Measurements from ENCODE around the gene HSF2BP. TPM values are rescaled to one million over a fixed set of nuclear protein-coding genes. Genes with fewer than 3 reads are reported as not detected.

HSF2BP gene
- total RNA-seq, 3 donors from 2014 or later = 0.32 to 0.48 (median 0.47) TPM

Small RNA genes within 50 kb of the gene (microRNA-seq; reads per million reads assigned to microRNA genes)
- gene MIR6070 = not detected

Other genes with a start within 250 kb of the HSF2BP start
- gene SIK1, start 232.4 kb downstream of the HSF2BP start, total RNA-seq = 10 to 100 TPM in 1 of 3 donors, 1 to 10 TPM in 2; 5.5 to 40.5 (median 7.9) TPM
- 10 to 100 TPM; 11.1 to 22.5 (median 14.8) TPM for gene RRP1B, start 72 bp upstream of the HSF2BP start, total RNA-seq
- gene PDXK, start 59.6 kb upstream of the HSF2BP start, total RNA-seq = 100 to 1,000 TPM; 113 to 179 (median 161) TPM
- 10 to 100 TPM; 36.2 to 64.5 (median 56.8) TPM for gene CSTB, start 116.8 kb upstream of the HSF2BP start, total RNA-seq
- gene RRP1, start 130.1 kb upstream of the HSF2BP start, total RNA-seq = 10 to 100 TPM; 15.9 to 16.3 (median 16.3) TPM
- gene AGPAT3, start 205.7 kb upstream of the HSF2BP start, total RNA-seq = 100 to 1,000 TPM in 1 of 3 donors, 10 to 100 TPM in 2; 77.7 to 120 (median 97.7) TPM